ENCODE results near the gene SEC24D. TPM values are rescaled to one million over a fixed set of nuclear protein-coding genes. Genes with fewer than 3 reads are reported as not detected.

SEC24D gene
- total RNA-seq, 4 donors from 2014 or later = 14.5 to 51.5 (median 28.2) TPM

- no peak for TF ChIP-seq CTCF (IDR thresholded peaks at IDR 0.05; ENCODE audit: low read depth)
These were observed 36.3 kb upstream of the SEC24D start for GRCh38 chr4:118872181-118872580.

GRCh38 chr4:118869808-118870342 lies 33.9 kb upstream of the SEC24D start:
- no peak for TF ChIP-seq CTCF (IDR thresholded peaks at IDR 0.05; ENCODE audit: low read depth)

- no peak for TF ChIP-seq CTCF (IDR thresholded peaks at IDR 0.05; ENCODE audit: low read depth)
These were observed 31.6 kb upstream of the SEC24D start for GRCh38 chr4:118867311-118868067.

- no peak for TF ChIP-seq CTCF (IDR thresholded peaks at IDR 0.05; ENCODE audit: low read depth)
These were observed 30.5 kb upstream of the SEC24D start for GRCh38 chr4:118866442-118866841.

GRCh38 chr4:118865091-118865708 lies 29.3 kb upstream of the SEC24D start:
- TF ChIP-seq CTCF (IDR thresholded peaks at IDR 0.05; ENCODE audit: low read depth) = no peak

GRCh38 chr4:118858779-118859178 lies 22.9 kb upstream of the SEC24D start:
- TF ChIP-seq CTCF (IDR thresholded peaks at IDR 0.05; ENCODE audit: low read depth) = no peak

GRCh38 chr4:118857760-118858159 lies 21.8 kb upstream of the SEC24D start:
- no peak for TF ChIP-seq CTCF (IDR thresholded peaks at IDR 0.05; ENCODE audit: low read depth)
